ENCODE results near the gene NCBP2.

Gene NCBP2

GRCh38 chr3:196979545-196979944 lies 37.2 kb upstream of the NCBP2 start:
- H3K27me3 ChIP-seq = no peaks in the 10 kb centered on the region
- TF ChIP-seq CTCF (IDR thresholded peaks at IDR 0.05) = no peak
- no peak overlapping the region for H3K27ac ChIP-seq
- H3K9me3 ChIP-seq = no peaks in the 10 kb centered on the region
- H3K4me1 ChIP-seq (ENCODE audit: control insufficient read depth in 1 of 2, insufficient read depth in 1 of 2, low read depth in 1 of 2, low read length in 1 of 2) = no peaks in the 10 kb centered on the region
- H3K4me3 ChIP-seq (ENCODE audit: low read depth in 1 of 2, low read length in 1 of 2) = no peak overlapping the region
- H3K36me3 ChIP-seq = no peaks in the 10 kb centered on the region

- Histone ChIP-seq H3K27ac (no peak overlapping the region), H3K4me1 (ENCODE audit: control insufficient read depth in 1 of 2, insufficient read depth in 1 of 2, low read depth in 1 of 2, low read length in 1 of 2) (no peaks in the 10 kb centered on the region), H3K36me3 (no peaks in the 10 kb centered on the region), H3K4me3 (ENCODE audit: low read depth in 1 of 2, low read length in 1 of 2) (no peak overlapping the region), H3K9me3 (no peaks in the 10 kb centered on the region), H3K27me3 (no peaks in the 10 kb centered on the region)
- TF ChIP-seq CTCF (IDR thresholded peaks at IDR 0.05) = no peak
These were observed 34.6 kb upstream of the NCBP2 start for GRCh38 chr3:196976941-196977340.

- Histone ChIP-seq H3K27ac (no peak overlapping the region), H3K9me3 (no peaks in the 10 kb centered on the region), H3K4me1 (ENCODE audit: control insufficient read depth in 1 of 2, insufficient read depth in 1 of 2, low read depth in 1 of 2, low read length in 1 of 2) (no peaks in the 10 kb centered on the region), H3K4me3 (ENCODE audit: low read depth in 1 of 2, low read length in 1 of 2) (no peak overlapping the region), H3K36me3 (no peaks in the 10 kb centered on the region), H3K27me3 (peaks cover 9% of the 10 kb centered on the region)
- no peak for TF ChIP-seq CTCF (IDR thresholded peaks at IDR 0.05)
These were observed 33.0 kb upstream of the NCBP2 start for GRCh38 chr3:196975349-196975748.

- H3K9me3 ChIP-seq = no peaks in the 10 kb centered on the region
- H3K4me1 ChIP-seq (ENCODE audit: control insufficient read depth in 1 of 2, insufficient read depth in 1 of 2, low read depth in 1 of 2, low read length in 1 of 2) = peaks cover 0 to 3% of the 10 kb centered on the region in 2 experiments
- H3K27me3 ChIP-seq = peaks cover 13% of the 10 kb centered on the region
- TF ChIP-seq CTCF (IDR thresholded peaks at IDR 0.05) = no peak
- no peak overlapping the region for H3K4me3 ChIP-seq (ENCODE audit: low read depth in 1 of 2, low read length in 1 of 2)
- no peaks in the 10 kb centered on the region for H3K36me3 ChIP-seq
- no peak overlapping the region for H3K27ac ChIP-seq
These were observed 32.3 kb upstream of the NCBP2 start for GRCh38 chr3:196974661-196975060.

- Histone ChIP-seq H3K4me1 (ENCODE audit: control insufficient read depth in 1 of 2, insufficient read depth in 1 of 2, low read depth in 1 of 2, low read length in 1 of 2) (peaks cover 9 to 14% of the 10 kb centered on the region in 2 experiments), H3K4me3 (ENCODE audit: low read depth in 1 of 2, low read length in 1 of 2) (no peak overlapping the region), H3K9me3 (no peaks in the 10 kb centered on the region), H3K27me3 (peaks cover 32% of the 10 kb centered on the region), H3K36me3 (no peaks in the 10 kb centered on the region), H3K27ac (no peak overlapping the region)
- TF ChIP-seq CTCF (IDR thresholded peaks at IDR 0.05) = no peak
These were observed 28.9 kb upstream of the NCBP2 start for GRCh38 chr3:196971094-196971698.

Data from neutrophil (primary cell).